ENCODE data around the gene DAPK1.

The DAPK1 gene

DNA sequence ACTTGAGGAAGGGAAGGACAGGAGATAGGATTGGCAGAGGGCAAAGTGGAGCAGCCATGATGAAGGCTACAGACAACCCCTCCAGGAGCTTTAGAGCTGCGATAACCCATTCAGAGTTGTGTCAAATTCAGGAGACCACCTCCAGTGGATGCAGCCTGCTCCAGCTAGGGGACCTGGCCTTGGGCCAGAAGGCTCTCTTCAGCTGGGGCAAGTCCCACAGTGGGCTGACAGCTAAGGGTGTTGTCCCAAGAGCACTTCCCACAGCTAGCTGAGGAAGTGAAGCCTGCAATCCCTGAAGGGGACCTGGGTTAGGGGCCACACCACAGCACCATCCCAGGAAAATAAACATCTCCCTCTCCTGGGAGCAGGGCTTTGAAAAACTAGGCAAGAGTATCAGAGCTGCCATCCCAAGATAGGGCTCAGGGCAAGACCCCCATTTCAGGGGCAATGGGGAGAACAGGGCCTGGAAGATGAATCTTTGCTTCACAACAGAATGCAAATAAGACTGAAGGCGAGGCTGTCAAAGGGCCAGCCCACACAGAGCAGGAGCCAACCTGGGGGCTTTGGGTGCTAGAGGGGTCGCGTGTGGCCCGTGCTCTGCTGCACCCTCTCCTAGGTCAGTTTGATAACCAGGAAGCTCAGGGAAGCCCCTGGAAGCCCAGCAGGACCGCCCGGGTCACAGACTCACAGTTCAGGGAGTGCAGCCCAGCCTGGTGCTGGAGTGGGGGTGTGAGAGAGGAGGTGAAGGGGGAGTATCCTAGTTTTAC lies 19.3 kb upstream of the DAPK1 start:
- no peaks in the 10 kb centered on the region for H3K27me3 ChIP-seq (ENCODE audit: insufficient read depth, low read length)
- H2AFZ ChIP-seq (ENCODE audit: low read length, unreplicated experiment): no peak overlapping the region
- H3K4me3 ChIP-seq (ENCODE audit: low read depth, low read length): no peak overlapping the region
- H3K4me1 ChIP-seq (ENCODE audit: control insufficient read depth, insufficient read depth, low read length, unreplicated experiment): no peaks in the 10 kb centered on the region
- no peak overlapping the region for H3K27ac ChIP-seq (ENCODE audit: low read depth, low read length)
- no peaks in the 10 kb centered on the region for H3K79me2 ChIP-seq (ENCODE audit: control insufficient read depth, insufficient read depth, low read length, unreplicated experiment)
- no peaks in the 10 kb centered on the region for H3K36me3 ChIP-seq (ENCODE audit: insufficient read depth, low read length)

DNA sequence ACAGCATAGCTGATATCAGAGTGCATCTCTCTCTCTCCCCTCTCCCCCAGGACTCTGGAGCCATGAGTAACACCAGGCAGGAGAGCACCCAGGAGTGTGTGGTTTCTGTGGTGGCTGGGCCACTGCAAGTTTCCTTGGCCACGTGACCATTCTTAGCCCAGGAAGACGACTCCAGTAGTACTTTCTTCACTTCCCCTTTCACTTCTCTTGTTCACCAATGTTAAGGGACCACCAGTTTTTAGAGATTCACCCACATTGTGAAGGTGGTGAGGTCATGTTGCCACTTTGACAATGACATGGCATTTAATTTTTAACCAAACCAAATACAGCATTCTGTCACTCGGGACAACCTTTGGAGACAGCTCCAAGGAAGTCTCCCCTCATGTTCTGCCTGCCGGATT lies 17.9 kb upstream of the DAPK1 start:
- Histone ChIP-seq H3K27ac (ENCODE audit: low read depth, low read length) (no peak overlapping the region), H2AFZ (ENCODE audit: low read length, unreplicated experiment) (no peak overlapping the region)

DNA sequence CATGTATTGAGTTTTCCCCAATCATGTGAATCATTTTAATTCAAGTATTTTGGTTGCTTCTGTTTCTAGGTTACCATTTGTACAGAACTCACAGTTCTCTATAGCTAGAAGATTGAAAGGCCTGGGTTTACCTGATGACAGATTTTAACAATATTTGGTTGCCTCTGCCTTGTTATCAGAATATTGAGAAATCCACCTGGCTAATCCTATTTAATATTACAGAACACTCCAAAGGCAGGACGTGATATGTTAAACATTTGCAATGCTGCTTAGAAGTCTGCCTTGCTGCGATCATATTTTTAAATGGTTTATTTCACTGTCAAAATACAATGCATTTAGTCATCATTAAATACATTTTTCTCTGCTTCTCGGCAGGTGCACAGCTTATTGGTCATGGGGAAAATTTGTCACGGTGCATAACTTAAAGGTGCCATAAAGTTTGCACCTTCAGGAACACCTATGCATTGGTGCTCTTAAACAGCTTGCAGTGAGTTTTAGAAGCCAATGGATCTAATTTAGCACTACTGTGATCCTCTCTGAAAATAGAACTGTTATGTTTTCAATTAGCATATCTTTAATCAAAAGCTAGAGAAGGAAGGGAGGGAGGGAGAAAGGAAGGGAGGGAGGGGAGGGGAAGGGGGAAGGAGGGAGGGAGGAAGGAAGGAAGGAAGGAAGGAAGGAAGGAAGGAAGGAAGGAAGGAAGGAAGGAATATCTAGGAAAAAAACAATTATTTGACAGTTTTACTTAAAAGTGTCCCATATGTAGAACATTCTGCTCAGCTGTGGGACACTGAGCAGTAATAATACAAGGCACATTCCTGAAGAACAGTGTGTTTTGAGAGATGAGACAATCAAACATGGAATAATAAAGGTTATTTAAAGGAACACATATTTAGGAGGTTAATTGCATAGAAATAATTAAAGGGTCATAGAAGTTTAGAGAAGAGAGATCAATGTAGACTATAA lies 15.5 kb upstream of the DAPK1 start:
- no peak overlapping the region for H3K4me3 ChIP-seq (ENCODE audit: low read depth, low read length)
- H2AFZ ChIP-seq (ENCODE audit: low read length, unreplicated experiment): no peak overlapping the region
- H3K27me3 ChIP-seq (ENCODE audit: insufficient read depth, low read length): no peaks in the 10 kb centered on the region
- no peaks in the 10 kb centered on the region for H3K4me1 ChIP-seq (ENCODE audit: control insufficient read depth, insufficient read depth, low read length, unreplicated experiment)
- H3K27ac ChIP-seq (ENCODE audit: low read depth, low read length): no peak overlapping the region
- H3K79me2 ChIP-seq (ENCODE audit: control insufficient read depth, insufficient read depth, low read length, unreplicated experiment): no peaks in the 10 kb centered on the region
- no peaks in the 10 kb centered on the region for H3K36me3 ChIP-seq (ENCODE audit: insufficient read depth, low read length)

More for the DNA sequence above, 17.9 kb upstream of the DAPK1 start:
- no peaks in the 10 kb centered on the region for H3K79me2 ChIP-seq (ENCODE audit: control insufficient read depth, insufficient read depth, low read length, unreplicated experiment)
- H3K36me3 ChIP-seq (ENCODE audit: insufficient read depth, low read length): no peaks in the 10 kb centered on the region
- no peak overlapping the region for H3K4me3 ChIP-seq (ENCODE audit: low read depth, low read length)
- no peaks in the 10 kb centered on the region for H3K4me1 ChIP-seq (ENCODE audit: control insufficient read depth, insufficient read depth, low read length, unreplicated experiment)
- no peaks in the 10 kb centered on the region for H3K27me3 ChIP-seq (ENCODE audit: insufficient read depth, low read length)

DNA sequence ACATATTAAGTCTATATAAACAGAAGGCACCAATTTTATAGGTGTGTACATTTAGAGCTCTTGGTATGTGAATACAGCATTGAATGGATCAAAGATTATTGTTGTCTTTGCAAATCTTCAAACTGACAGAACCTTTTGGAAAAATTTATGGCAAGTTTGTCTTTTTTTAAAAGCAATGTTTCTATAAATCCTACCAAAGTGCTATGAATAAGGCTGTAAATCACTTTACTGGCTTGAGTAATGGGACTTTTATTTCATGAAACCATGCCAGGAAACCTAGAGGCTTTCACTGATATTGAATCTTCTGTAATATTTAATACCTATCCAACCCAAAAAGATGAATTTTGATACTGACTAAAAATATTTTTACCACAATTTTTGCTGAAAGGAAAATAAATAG lies 7.4 kb upstream of the DAPK1 start:
- Histone ChIP-seq H3K4me1 (ENCODE audit: control insufficient read depth, insufficient read depth, low read length, unreplicated experiment) (peaks cover 15% of the 10 kb centered on the region), H3K27me3 (ENCODE audit: insufficient read depth, low read length) (no peaks in the 10 kb centered on the region), H2AFZ (ENCODE audit: low read length, unreplicated experiment) (no peak overlapping the region), H3K4me3 (ENCODE audit: low read depth, low read length) (no peak overlapping the region), H3K36me3 (ENCODE audit: insufficient read depth, low read length) (no peaks in the 10 kb centered on the region), H3K27ac (ENCODE audit: low read depth, low read length) (no peak overlapping the region), H3K79me2 (ENCODE audit: control insufficient read depth, insufficient read depth, low read length, unreplicated experiment) (no peaks in the 10 kb centered on the region)

DNA sequence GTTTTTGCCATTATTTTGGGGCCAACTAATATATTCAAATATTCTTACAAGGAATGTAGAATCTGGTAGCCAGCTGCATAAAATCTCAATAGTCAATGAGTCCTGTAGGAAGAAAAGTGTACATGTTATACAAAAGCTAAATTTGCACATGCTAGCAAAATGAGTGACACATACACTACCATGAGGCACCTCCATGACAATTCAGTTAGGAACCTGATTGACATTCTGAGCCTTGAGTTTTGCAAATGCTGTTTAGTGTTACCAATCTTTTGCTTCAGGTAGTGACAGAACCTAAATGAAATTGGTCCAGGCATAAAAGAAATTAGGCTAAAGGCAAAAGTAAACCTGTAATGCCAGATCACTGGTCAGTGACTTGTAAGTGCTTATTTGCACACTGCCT lies 6.8 kb upstream of the DAPK1 start:
- no peak overlapping the region for H2AFZ ChIP-seq (ENCODE audit: low read length, unreplicated experiment)
- no peaks in the 10 kb centered on the region for H3K79me2 ChIP-seq (ENCODE audit: control insufficient read depth, insufficient read depth, low read length, unreplicated experiment)
- no peak overlapping the region for H3K27ac ChIP-seq (ENCODE audit: low read depth, low read length)
- no peaks in the 10 kb centered on the region for H3K27me3 ChIP-seq (ENCODE audit: insufficient read depth, low read length)
- H3K4me1 ChIP-seq (ENCODE audit: control insufficient read depth, insufficient read depth, low read length, unreplicated experiment): peaks cover 17% of the 10 kb centered on the region
- H3K36me3 ChIP-seq (ENCODE audit: insufficient read depth, low read length): no peaks in the 10 kb centered on the region
- H3K4me3 ChIP-seq (ENCODE audit: low read depth, low read length): no peak overlapping the region

DNA sequence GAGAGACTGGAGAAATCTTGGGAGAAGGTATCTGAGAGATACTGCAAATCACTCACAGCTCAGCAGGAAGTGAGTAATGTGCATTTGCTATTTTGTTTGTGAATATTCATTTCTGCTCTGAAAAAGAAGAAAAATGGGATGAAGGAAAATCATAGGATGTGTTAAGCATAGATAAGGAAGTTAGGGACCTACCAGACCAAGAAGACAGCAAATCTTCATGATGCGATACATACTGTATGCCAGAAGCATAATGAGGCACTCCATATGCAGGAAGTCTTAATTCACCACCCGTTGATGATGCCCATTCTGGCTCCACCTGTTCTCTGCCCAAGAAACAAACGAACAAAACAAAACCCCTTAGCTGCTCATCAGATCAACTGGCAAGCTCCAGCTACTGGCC lies 6.1 kb upstream of the DAPK1 start:
- Histone ChIP-seq H3K27me3 (ENCODE audit: insufficient read depth, low read length) (no peaks in the 10 kb centered on the region), H3K27ac (ENCODE audit: low read depth, low read length) (no peak overlapping the region), H3K36me3 (ENCODE audit: insufficient read depth, low read length) (no peaks in the 10 kb centered on the region), H2AFZ (ENCODE audit: low read length, unreplicated experiment) (no peak overlapping the region), H3K4me1 (ENCODE audit: control insufficient read depth, insufficient read depth, low read length, unreplicated experiment) (peaks cover 17% of the 10 kb centered on the region), H3K79me2 (ENCODE audit: control insufficient read depth, insufficient read depth, low read length, unreplicated experiment) (no peaks in the 10 kb centered on the region), H3K4me3 (ENCODE audit: low read depth, low read length) (no peak overlapping the region)

DNA sequence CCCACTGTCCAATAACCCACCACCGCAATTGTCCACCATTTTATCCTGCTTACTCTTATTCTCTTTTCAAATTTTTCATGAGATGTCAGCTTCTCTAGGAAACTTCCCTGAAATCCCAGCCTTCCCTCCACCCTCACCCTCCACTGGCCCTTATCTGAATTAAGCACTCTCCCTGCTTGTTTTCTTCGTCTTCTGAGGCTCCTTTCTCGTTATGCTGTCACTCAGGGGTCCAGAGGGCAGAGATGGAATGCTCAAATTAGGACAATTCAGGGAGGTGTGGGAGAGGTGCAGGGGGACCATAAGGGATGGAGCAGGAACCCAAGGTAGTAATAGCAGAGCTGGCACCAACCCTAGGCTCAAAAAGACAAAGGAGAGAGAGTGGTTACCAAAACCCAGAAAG lies 5.0 kb upstream of the DAPK1 start:
- Histone ChIP-seq H3K27me3 (ENCODE audit: insufficient read depth, low read length) (no peaks in the 10 kb centered on the region), H3K79me2 (ENCODE audit: control insufficient read depth, insufficient read depth, low read length, unreplicated experiment) (no peaks in the 10 kb centered on the region), H3K36me3 (ENCODE audit: insufficient read depth, low read length) (no peaks in the 10 kb centered on the region), H3K4me1 (ENCODE audit: control insufficient read depth, insufficient read depth, low read length, unreplicated experiment) (peaks cover 21% of the 10 kb centered on the region), H3K4me3 (ENCODE audit: low read depth, low read length) (no peak overlapping the region), H3K27ac (ENCODE audit: low read depth, low read length) (no peak overlapping the region), H2AFZ (ENCODE audit: low read length, unreplicated experiment) (no peak overlapping the region)

DNA sequence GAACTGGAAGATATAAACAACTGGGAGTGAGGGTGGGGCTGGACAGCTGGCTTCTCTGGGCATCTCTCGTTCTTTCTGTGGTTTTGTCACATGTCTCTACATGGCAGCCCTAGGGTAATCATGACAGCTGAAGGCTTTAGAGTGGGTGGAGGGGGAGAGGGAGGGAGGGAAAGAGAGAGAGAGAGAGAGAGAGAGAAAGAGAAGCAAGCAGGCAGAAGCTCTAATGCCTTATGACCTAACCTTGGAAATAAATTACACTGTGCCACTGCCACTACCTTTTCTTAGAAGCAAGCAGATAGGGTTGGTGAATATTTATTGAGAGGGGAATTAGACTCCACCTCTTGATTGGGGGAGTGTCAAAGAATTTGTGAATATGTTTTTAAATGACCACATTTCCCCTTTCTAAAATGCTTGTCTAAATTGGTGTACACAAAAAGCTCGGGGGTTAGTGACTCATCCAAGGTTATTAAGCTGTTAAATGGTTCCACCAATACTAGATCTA lies 2.6 kb upstream of the DAPK1 start:
- no peak overlapping the region for H3K4me3 ChIP-seq (ENCODE audit: low read depth, low read length)
- H3K4me1 ChIP-seq (ENCODE audit: control insufficient read depth, insufficient read depth, low read length, unreplicated experiment): peaks cover 25% of the 10 kb centered on the region
- H3K79me2 ChIP-seq (ENCODE audit: control insufficient read depth, insufficient read depth, low read length, unreplicated experiment): no peaks in the 10 kb centered on the region
- H3K36me3 ChIP-seq (ENCODE audit: insufficient read depth, low read length): no peaks in the 10 kb centered on the region
- H2AFZ ChIP-seq (ENCODE audit: low read length, unreplicated experiment): no peak overlapping the region
- no peak overlapping the region for H3K27ac ChIP-seq (ENCODE audit: low read depth, low read length)
- no peaks in the 10 kb centered on the region for H3K27me3 ChIP-seq (ENCODE audit: insufficient read depth, low read length)

DNA sequence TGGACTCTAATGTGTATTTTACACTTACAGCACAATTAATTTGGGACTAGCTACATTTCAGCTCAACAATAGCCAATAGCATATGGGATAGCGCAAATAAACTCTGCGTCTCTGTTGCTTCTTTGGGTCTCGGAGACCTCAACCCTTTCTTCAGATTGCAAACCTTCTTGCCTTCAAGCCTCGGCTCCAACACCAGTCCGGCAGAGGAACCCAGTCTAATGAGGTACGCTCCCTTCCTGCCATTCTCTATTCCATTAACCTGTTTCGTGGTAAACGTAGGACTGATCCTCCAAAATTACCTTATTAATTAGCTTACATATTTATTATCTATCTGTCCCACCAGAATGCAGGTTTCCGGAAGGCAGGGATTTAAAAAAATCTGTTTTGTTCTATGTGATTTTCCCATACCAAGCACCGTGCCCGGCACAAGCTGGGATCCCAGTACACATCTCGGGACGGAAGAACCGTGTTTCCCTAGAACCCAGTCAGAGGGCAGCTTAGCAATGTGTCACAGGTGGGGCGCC lies 525 bp upstream of the DAPK1 start:
- Histone ChIP-seq H3K4me1 (ENCODE audit: control insufficient read depth, insufficient read depth, low read length, unreplicated experiment) (peaks cover 20% of the 10 kb centered on the region), H3K36me3 (ENCODE audit: insufficient read depth, low read length) (no peaks in the 10 kb centered on the region), H3K4me3 (ENCODE audit: low read depth, low read length) (peak overlapping the region; percentile 80), H3K79me2 (ENCODE audit: control insufficient read depth, insufficient read depth, low read length, unreplicated experiment) (no peaks in the 10 kb centered on the region), H2AFZ (ENCODE audit: low read length, unreplicated experiment) (peak overlapping the region; percentile 79), H3K27me3 (ENCODE audit: insufficient read depth, low read length) (no peaks in the 10 kb centered on the region), H3K27ac (ENCODE audit: low read depth, low read length) (no peak overlapping the region)

DNA sequence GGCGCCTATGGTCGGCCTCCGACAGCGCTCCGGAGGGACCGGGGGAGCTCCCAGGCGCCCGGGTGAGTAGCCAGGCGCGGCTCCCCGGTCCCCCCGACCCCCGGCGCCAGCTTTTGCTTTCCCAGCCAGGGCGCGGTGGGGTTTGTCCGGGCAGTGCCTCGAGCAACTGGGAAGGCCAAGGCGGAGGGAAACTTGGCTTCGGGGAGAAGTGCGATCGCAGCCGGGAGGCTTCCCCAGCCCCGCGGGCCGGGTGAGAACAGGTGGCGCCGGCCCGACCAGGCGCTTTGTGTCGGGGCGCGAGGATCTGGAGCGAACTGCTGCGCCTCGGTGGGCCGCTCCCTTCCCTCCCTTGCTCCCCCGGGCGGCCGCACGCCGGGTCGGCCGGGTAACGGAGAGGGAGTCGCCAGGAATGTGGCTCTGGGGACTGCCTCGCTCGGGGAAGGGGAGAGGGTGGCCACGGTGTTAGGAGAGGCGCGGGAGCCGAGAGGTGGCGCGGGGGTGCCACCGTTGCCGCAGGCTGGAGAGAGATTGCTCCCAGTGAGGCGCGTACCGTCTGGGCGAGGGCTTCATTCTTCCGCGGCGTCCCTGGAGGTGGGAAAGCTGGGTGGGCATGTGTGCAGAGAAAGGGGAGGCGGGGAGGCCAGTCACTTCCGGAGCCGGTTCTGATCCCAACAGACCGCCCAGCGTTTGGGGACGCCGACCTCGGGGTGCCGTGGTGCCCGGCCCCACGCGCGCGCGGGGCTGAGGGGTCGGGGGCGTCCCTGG lies 561 bp downstream of the DAPK1 start:
- H3K27ac ChIP-seq (ENCODE audit: low read depth, low read length): no peak overlapping the region
- no peaks in the 10 kb centered on the region for H3K36me3 ChIP-seq (ENCODE audit: insufficient read depth, low read length)
- H3K79me2 ChIP-seq (ENCODE audit: control insufficient read depth, insufficient read depth, low read length, unreplicated experiment): no peaks in the 10 kb centered on the region
- H3K4me3 ChIP-seq (ENCODE audit: low read depth, low read length): peak overlapping the region; percentile 80
- peak overlapping the region; percentile 79 for H2AFZ ChIP-seq (ENCODE audit: low read length, unreplicated experiment)
- H3K4me1 ChIP-seq (ENCODE audit: control insufficient read depth, insufficient read depth, low read length, unreplicated experiment): peaks cover 26% of the 10 kb centered on the region
- H3K27me3 ChIP-seq (ENCODE audit: insufficient read depth, low read length): no peaks in the 10 kb centered on the region

Measured in ACC112 (cell line).